ENCODE measurements around the gene SNX33.
A peak's percentile ranks its signal among the peaks of the same experiment; 100 is the strongest.
"Not testable (repeated sequence)": the region's sequence is repeated elsewhere in the genome, so short reads cannot be mapped to it uniquely, and the experiment has no call there.

The SNX33 gene

GRCh38 chr15:75680007-75680789, 32.5 kb downstream of the SNX33 start:
- DNase-seq (ENCODE audit: low read depth), result no peak
- no peak overlapping the region for H3K4me3 ChIP-seq (ENCODE audit: control insufficient read depth, low read depth, low read length)
- no peak for TF ChIP-seq CTCF (conservative IDR thresholded peaks at IDR 0.05; ENCODE audit: control insufficient read depth, insufficient read depth, low read depth, low read length)

GRCh38 chr15:75682181-75683135, 34.7 kb downstream of the SNX33 start:
- no peak for TF ChIP-seq CTCF (conservative IDR thresholded peaks at IDR 0.05; ENCODE audit: control insufficient read depth, insufficient read depth, low read depth, low read length)
- H3K4me3 ChIP-seq (ENCODE audit: control insufficient read depth, low read depth, low read length), result no peak overlapping the region
- no peak for DNase-seq (ENCODE audit: low read depth)

- peak; percentile 62 for TF ChIP-seq CTCF (conservative IDR thresholded peaks at IDR 0.05; ENCODE audit: control insufficient read depth, insufficient read depth, low read depth, low read length)
- H3K4me3 ChIP-seq (ENCODE audit: control insufficient read depth, low read depth, low read length), result not testable (repeated sequence)
- DNase-seq (ENCODE audit: low read depth), result peak; percentile 52
Measured at GRCh38 chr15:75683646-75684312, 36.1 kb downstream of the SNX33 start.

GRCh38 chr15:75684648-75685047, 36.9 kb downstream of the SNX33 start:
- TF ChIP-seq CTCF (conservative IDR thresholded peaks at IDR 0.05; ENCODE audit: control insufficient read depth, insufficient read depth, low read depth, low read length), result no peak
- no peak overlapping the region for H3K4me3 ChIP-seq (ENCODE audit: control insufficient read depth, low read depth, low read length)
- DNase-seq (ENCODE audit: low read depth), result no peak

- H3K4me3 ChIP-seq (ENCODE audit: control insufficient read depth, low read depth, low read length), result no peak overlapping the region
- no peak for TF ChIP-seq CTCF (conservative IDR thresholded peaks at IDR 0.05; ENCODE audit: control insufficient read depth, insufficient read depth, low read depth, low read length)
- DNase-seq (ENCODE audit: low read depth), result no peak
Measured at GRCh38 chr15:75685195-75685594, 37.5 kb downstream of the SNX33 start.

GRCh38 chr15:75686212-75686642, 38.5 kb downstream of the SNX33 start:
- peak; percentile 54 for DNase-seq (ENCODE audit: low read depth)
- H3K4me3 ChIP-seq (ENCODE audit: control insufficient read depth, low read depth, low read length), result not testable (repeated sequence)
- TF ChIP-seq CTCF (conservative IDR thresholded peaks at IDR 0.05; ENCODE audit: control insufficient read depth, insufficient read depth, low read depth, low read length), result peak; percentile 50

Data from fibroblast of mammary gland (primary cell).